Tongue (tissue), 2 donors: ENCODE results near the gene SOX15. TPM values are rescaled to one million over a fixed set of nuclear protein-coding genes. Genes with fewer than 3 reads are reported as not detected.

ENCODE experiments used
- DNase-seq: peaks from one replicate; pipeline ENCODE4 v3.0.0-alpha.2; 2015
- total RNA-seq: library from RNA; depleted of rRNA; stranded (reverse); fragments of >200 nt; gene quantifications from one replicate; pipeline ENCODE4 v1.2.3, GENCODE V29; 2014

Gene SOX15
- total RNA-seq, 1 donor from 2014 or later: 9.6 TPM

- DNase-seq: no peak
Observed at GRCh38 chr17:7577327-7578199, 12.3 kb downstream of the SOX15 start.

- DNase-seq: no peak
Observed at GRCh38 chr17:7576432-7576937, 13.4 kb downstream of the SOX15 start.

- DNase-seq: no peak
Observed at GRCh38 chr17:7575959-7576358, 13.9 kb downstream of the SOX15 start.

- no peak for DNase-seq
Observed at GRCh38 chr17:7575481-7575883, 14.4 kb downstream of the SOX15 start.

GRCh38 chr17:7574176-7574953 is 15.5 kb downstream of the SOX15 start:
- no peak for DNase-seq

GRCh38 chr17:7573324-7574080 is 16.4 kb downstream of the SOX15 start:
- DNase-seq: peak; percentile 96

GRCh38 chr17:7572588-7573323 is 17.1 kb downstream of the SOX15 start:
- peak; percentile 100 for DNase-seq

- DNase-seq: no peak
Observed at GRCh38 chr17:7572338-7572587, 17.6 kb downstream of the SOX15 start.

GRCh38 chr17:7570351-7570750 is 19.5 kb downstream of the SOX15 start:
- DNase-seq: no peak

GRCh38 chr17:7569571-7569970 is 20.3 kb downstream of the SOX15 start:
- no peak for DNase-seq

- DNase-seq: no peak
Observed at GRCh38 chr17:7563115-7563869, 26.6 kb downstream of the SOX15 start.

- DNase-seq: no peak
Observed at GRCh38 chr17:7562208-7562605, 27.7 kb downstream of the SOX15 start.

GRCh38 chr17:7561589-7562207 is 28.2 kb downstream of the SOX15 start, which contains the start of gene SENP3:
TSS of gene SENP3 (plus strand) at chr17:7561919. CDS start at chr17:7563077, 1,158 bp downstream.
- peak; percentile 97 for DNase-seq

GRCh38 chr17:7561028-7561575 is 28.8 kb downstream of the SOX15 start:
- peak; percentile 95 for DNase-seq

- DNase-seq: peak; percentile 79
Observed at GRCh38 chr17:7560172-7561027, 29.5 kb downstream of the SOX15 start.

GRCh38 chr17:7559320-7560171 is 30.3 kb downstream of the SOX15 start:
- no peak for DNase-seq

GRCh38 chr17:7558544-7559319 is 31.2 kb downstream of the SOX15 start, which contains the start of gene TNFSF13:
TSS of gene TNFSF13 (plus strand) at chr17:7558750. CDS start at chr17:7559040, 290 bp downstream.
- DNase-seq: no peak
